CD14-positive monocyte (primary cell): ENCODE measurements around the gene C19orf25. TPM values are rescaled to one million over a fixed set of nuclear protein-coding genes. Genes with fewer than 3 reads are reported as not detected.
A peak's percentile ranks its signal among the peaks of the same experiment; 100 is the strongest.

Experiments
- DNase-seq, 3 donors: peaks; one replicate each; pipeline ENCODE4 v3.0.0-alpha.2; 2011 to 2022
- H2AFZ ChIP-seq: 2 replicates; pipeline ENCODE4 v1.6.0; 2012; ENCODE audit warnings: mild to moderate bottlenecking, low read depth, low read length, inconsistent platforms; ENCODE audit not compliant: insufficient read depth, poor library complexity, severe bottlenecking
- H3K27ac ChIP-seq, 2 donors: 1 replicate in 1 of 2; 2 replicates in 1 of 2; pipeline ENCODE4 v1.5.1; 2012 to 2013; ENCODE audit warnings: low read length in 2 of 2, control low read depth in 1 of 2, inconsistent platforms in 1 of 2, low read depth in 1 of 2, mild to moderate bottlenecking in 1 of 2
- H3K27me3 ChIP-seq, 2 donors: one replicate each; pipeline versions ENCODE4 v1.6.0 to v1.6.1; 2011 to 2013; ENCODE audit warnings: low read length in 2 of 2; ENCODE audit not compliant: control insufficient read depth in 2 of 2, insufficient read depth in 2 of 2
- H3K36me3 ChIP-seq, 2 donors: replicated peaks in 1 of 2; 1 replicate in 1 of 2; 2 replicates in 1 of 2; pipeline versions ENCODE4 v1.5.1 to v1.6.1; 2012 to 2013; ENCODE audit warnings: low read length in 2 of 2, control low read depth in 1 of 2, inconsistent platforms in 1 of 2, mild to moderate bottlenecking in 1 of 2; ENCODE audit not compliant: insufficient read depth in 2 of 2, control insufficient read depth in 1 of 2
- H3K4me1 ChIP-seq, 2 donors: 1 replicate in 1 of 2; 2 replicates in 1 of 2; pipeline versions ENCODE4 v1.5.1 to v1.6.1; 2012 to 2013; ENCODE audit warnings: low read length in 2 of 2, control low read depth in 1 of 2, inconsistent platforms in 1 of 2, mild to moderate bottlenecking in 1 of 2, moderate library complexity in 1 of 2; ENCODE audit not compliant: insufficient read depth in 2 of 2, control insufficient read depth in 1 of 2
- H3K4me2 ChIP-seq: replicated peaks from 2 replicates; pipeline ENCODE3; 2012; ENCODE audit warnings: low read length, moderate library complexity, mild to moderate bottlenecking; ENCODE audit not compliant: poor library complexity, severe bottlenecking; ENCODE audit errors: extremely low read depth
- H3K4me3 ChIP-seq, 3 experiments: fragments of 200-600 bp in 1 of 3; sonication (generic) in 1 of 3; replicated peaks in 1 of 3; 1 replicate in 2 of 3; 2 replicates in 1 of 3; pipeline ENCODE4 v1.5.1; 2011 to 2013; ENCODE audit warnings: low read length in 3 of 3, mild to moderate bottlenecking in 3 of 3, control low read depth in 2 of 3, low read depth in 2 of 3, inconsistent platforms in 1 of 3, moderate library complexity in 1 of 3
- H3K79me2 ChIP-seq: 2 replicates; pipeline ENCODE4 v1.6.0; 2012; ENCODE audit warnings: mild to moderate bottlenecking, control low read depth, inconsistent platforms, low read length, moderate library complexity; ENCODE audit not compliant: insufficient read depth
- H3K9ac ChIP-seq: 2 replicates; pipeline ENCODE4 v1.6.0; 2017; ENCODE audit warnings: low read length, mild to moderate bottlenecking; ENCODE audit not compliant: insufficient read depth, poor library complexity, severe bottlenecking
- H3K9me3 ChIP-seq, 2 donors: replicated peaks in 1 of 2; 1 replicate in 1 of 2; 2 replicates in 1 of 2; pipeline versions ENCODE4 v1.5.1 to v1.6.1; 2012 to 2013; ENCODE audit warnings: low read length in 2 of 2, control low read depth in 1 of 2; ENCODE audit not compliant: control insufficient read depth in 1 of 2, insufficient read depth in 1 of 2
- H4K20me1 ChIP-seq: 2 replicates; pipeline ENCODE4 v1.6.0; 2012; ENCODE audit warnings: mild to moderate bottlenecking, low read length, control low read depth, moderate library complexity; ENCODE audit not compliant: insufficient read depth
- H3K27ac Mint-ChIP-seq, 7 donors: one replicate each; pipeline ENCODE4 v1.8.0; 2020; ENCODE audit warnings: mild to moderate bottlenecking in 7 of 7, mixed read lengths in 7 of 7, moderate library complexity in 6 of 7, inconsistent platforms in 2 of 7
- H3K27me3 Mint-ChIP-seq, 3 donors: one replicate each; pipeline ENCODE4 v1.8.0; 2021 to 2022; ENCODE audit warnings: low read depth in 3 of 3, mild to moderate bottlenecking in 3 of 3, mixed read lengths in 3 of 3, moderate library complexity in 3 of 3, inconsistent platforms in 1 of 3
- H3K36me3 Mint-ChIP-seq, 2 donors: one replicate each; pipeline ENCODE4 v1.8.0; 2020; ENCODE audit warnings: mixed read lengths in 2 of 2, inconsistent platforms in 1 of 2, mild to moderate bottlenecking in 1 of 2
- H3K4me1 Mint-ChIP-seq: one replicate; pipeline ENCODE4 v1.8.0; 2020; ENCODE audit warnings: mild to moderate bottlenecking, mixed read lengths
- H3K4me3 Mint-ChIP-seq, 2 donors: one replicate each; pipeline ENCODE4 v1.8.0; 2020; ENCODE audit warnings: mild to moderate bottlenecking in 2 of 2, mixed read lengths in 2 of 2, moderate library complexity in 1 of 2
- H3K9me3 Mint-ChIP-seq, 7 donors: one replicate each; pipeline ENCODE4 v1.8.0; 2020 to 2022; ENCODE audit warnings: mixed read lengths in 7 of 7, mild to moderate bottlenecking in 6 of 7, moderate library complexity in 6 of 7, inconsistent platforms in 2 of 7
- WGBS: methylation state at CpG from one replicate; pipeline ENCODE4 v1.1.5; 2013; ENCODE audit warnings: missing lambda C conversion rate; ENCODE audit not compliant: insufficient coverage; 5-methylcytosine and 5-hydroxymethylcytosine counted together
- intact Hi-C, 2 donors: fragments of 100-400 bp; cut with micrococcal nuclease; formaldehyde crosslinking; loops; one replicate each; pipeline versions ENCODE4 v1.15.0 to v1.15.1; 2023
- polyA plus RNA-seq, 3 donors: library from polyadenylated mRNA; depleted of rRNA in 1 of 3; unstranded in 2 of 3; stranded (reverse) in 1 of 3; fragments of 300-500 nt in 2 of 3; fragments of >200 nt in 1 of 3; fragmentation: Illumina TruSeq in 2 of 3; gene quantifications; 1 replicate in 2 of 3; 2 replicates in 1 of 3; pipeline ENCODE4 v1.2.3, GENCODE V29; 2012 to 2021
- TF ChIP-seq, protein P1 (sequence below): fragments of 200-600 bp; IDR thresholded peaks from one replicate; pipeline ENCODE4 v1.8.0; 2022; ENCODE audit warnings: antibody characterized with exemption, mild to moderate bottlenecking

Gene C19orf25
- polyA plus RNA-seq, 3 donors = 18.2 to 20.9 (median 19.9) TPM

DNA sequence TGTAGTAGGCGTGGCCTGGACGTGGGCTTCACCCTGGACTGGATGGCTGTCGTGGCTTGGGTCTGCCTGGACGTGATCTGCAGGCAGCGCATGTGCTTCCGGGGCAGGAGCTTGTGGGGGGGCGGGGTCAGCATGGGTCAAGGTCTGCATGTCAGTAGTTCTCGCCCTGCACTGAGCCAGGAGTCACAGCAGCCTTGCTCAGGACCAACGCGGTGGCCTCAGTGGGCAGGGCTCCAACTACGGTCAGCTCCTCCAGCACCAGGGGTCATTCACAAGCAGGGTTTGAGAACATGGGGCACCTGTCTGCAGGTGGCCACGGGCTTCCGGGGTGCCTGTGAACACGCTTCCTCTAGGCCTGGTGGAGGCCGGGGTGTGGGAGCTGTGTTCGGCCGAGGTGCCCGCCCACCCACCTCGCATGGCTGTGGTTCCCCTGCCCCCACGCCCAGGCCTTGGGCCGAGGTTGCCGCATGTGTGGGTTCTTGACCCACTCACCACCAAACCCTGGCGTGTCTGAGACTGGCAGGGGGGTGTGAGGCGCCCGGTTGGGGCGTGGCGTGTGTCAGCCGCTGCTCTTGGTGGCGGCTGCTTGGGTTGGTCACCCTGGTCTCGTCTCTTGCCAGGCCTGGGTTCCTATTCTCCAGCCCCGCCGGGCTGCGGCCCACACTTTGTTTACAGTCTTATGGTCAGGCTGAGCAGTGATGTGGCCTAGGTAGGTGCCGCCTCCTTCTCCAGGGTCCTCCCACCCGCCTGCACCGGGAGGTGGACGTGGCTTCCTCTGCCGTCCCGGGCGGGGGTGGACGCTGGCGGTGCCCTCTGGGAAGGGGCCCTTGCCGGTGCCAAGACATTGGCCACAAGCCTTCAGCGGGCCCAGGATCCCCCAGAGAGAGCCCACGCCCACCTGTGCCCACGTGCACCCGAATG is 45.6 kb downstream of the C19orf25 start:
- Histone ChIP-seq H3K9ac (no peak overlapping the region), H3K36me3 (peaks cover 51 to 68% of the 10 kb centered on the region in 2 donors), H3K4me1 (peaks cover 4 to 6% of the 10 kb centered on the region in 2 donors), H3K9me3 (no peaks in the 10 kb centered on the region), H3K4me2 (no peak overlapping the region), H3K27ac (no peak overlapping the region), H2AFZ (no peak overlapping the region), H3K79me2 (peaks cover 8% of the 10 kb centered on the region), H3K4me3 (no peak overlapping the region), H3K27me3 (no peaks in the 10 kb centered on the region), H4K20me1 (peaks cover 60% of the 10 kb centered on the region)
- 93% methylated on average over 45 of the region's 47 CpGs for WGBS
- peak overlapping the region in 1 of 7 donors; percentile 52 for H3K27ac Mint-ChIP-seq
- H3K4me1 Mint-ChIP-seq = peaks cover 10% of the 10 kb centered on the region
- TF ChIP-seq, protein P1, sequence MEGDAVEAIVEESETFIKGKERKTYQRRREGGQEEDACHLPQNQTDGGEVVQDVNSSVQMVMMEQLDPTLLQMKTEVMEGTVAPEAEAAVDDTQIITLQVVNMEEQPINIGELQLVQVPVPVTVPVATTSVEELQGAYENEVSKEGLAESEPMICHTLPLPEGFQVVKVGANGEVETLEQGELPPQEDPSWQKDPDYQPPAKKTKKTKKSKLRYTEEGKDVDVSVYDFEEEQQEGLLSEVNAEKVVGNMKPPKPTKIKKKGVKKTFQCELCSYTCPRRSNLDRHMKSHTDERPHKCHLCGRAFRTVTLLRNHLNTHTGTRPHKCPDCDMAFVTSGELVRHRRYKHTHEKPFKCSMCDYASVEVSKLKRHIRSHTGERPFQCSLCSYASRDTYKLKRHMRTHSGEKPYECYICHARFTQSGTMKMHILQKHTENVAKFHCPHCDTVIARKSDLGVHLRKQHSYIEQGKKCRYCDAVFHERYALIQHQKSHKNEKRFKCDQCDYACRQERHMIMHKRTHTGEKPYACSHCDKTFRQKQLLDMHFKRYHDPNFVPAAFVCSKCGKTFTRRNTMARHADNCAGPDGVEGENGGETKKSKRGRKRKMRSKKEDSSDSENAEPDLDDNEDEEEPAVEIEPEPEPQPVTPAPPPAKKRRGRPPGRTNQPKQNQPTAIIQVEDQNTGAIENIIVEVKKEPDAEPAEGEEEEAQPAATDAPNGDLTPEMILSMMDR = no peak
- H3K4me3 Mint-ChIP-seq = no peak overlapping the region
- peaks cover 26 to 56% of the 10 kb centered on the region in 2 donors for H3K36me3 Mint-ChIP-seq
- DNase-seq = no peak
- H3K9me3 Mint-ChIP-seq = peaks cover 0 to 2% (median 0%) of the 10 kb centered on the region in 7 donors
- intact Hi-C loops = no loop called here
- peaks cover 0 to 4% (median 1%) of the 10 kb centered on the region in 3 donors for H3K27me3 Mint-ChIP-seq

DNA sequence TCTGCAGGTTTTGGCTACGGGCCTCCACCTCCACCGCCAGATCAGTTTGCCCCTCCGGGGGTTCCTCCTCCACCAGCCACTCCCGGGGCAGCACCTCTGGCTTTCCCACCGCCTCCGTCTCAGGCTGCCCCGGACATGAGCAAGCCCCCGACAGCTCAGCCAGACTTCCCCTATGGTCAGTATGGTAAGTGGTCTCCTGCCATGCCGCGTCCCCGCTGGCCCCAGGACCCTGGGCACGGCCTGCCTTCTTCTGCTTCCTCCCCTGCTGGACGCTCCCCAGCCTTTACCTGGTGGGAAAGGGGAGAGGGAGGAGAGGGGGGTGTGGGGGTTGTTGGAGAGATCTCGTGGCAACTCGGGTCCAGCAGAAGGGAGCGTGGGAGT is 46.5 kb downstream of the C19orf25 start:
- Mint-ChIP-seq H3K36me3 (peaks cover 31 to 65% of the 10 kb centered on the region in 2 donors), H3K27ac (peak overlapping the region in 2 of 7 donors; percentile 40 to 74), H3K4me1 (peaks cover 6% of the 10 kb centered on the region), H3K9me3 (no peaks in the 10 kb centered on the region), H3K4me3 (no peak overlapping the region), H3K27me3 (peaks cover 0 to 4% (median 0%) of the 10 kb centered on the region in 3 donors)
- no peak overlapping the region for H2AFZ ChIP-seq
- no peak overlapping the region for H3K4me2 ChIP-seq
- no peak overlapping the region for H3K9ac ChIP-seq
- no peak for DNase-seq
- H3K36me3 ChIP-seq = peaks cover 58 to 77% of the 10 kb centered on the region in 2 donors
- H3K27ac ChIP-seq = no peak overlapping the region
- peaks cover 6% of the 10 kb centered on the region for H3K79me2 ChIP-seq
- TF ChIP-seq, protein P1 = no peak
- H3K9me3 ChIP-seq = no peaks in the 10 kb centered on the region
- no peaks in the 10 kb centered on the region for H3K27me3 ChIP-seq
- intact Hi-C loops = no loop called here
- H3K4me3 ChIP-seq = no peak overlapping the region
- no peaks in the 10 kb centered on the region for H3K4me1 ChIP-seq
- 96% methylated on average over 11 of the region's 16 CpGs for WGBS
- H4K20me1 ChIP-seq = peaks cover 68% of the 10 kb centered on the region
